OCI-LY7 (cell line): ENCODE measurements around the gene ZNF527. TPM values are rescaled to one million over a fixed set of nuclear protein-coding genes. Genes with fewer than 3 reads are reported as not detected.
"Not testable (repeated sequence)": the region's sequence is repeated elsewhere in the genome, so short reads cannot be mapped to it uniquely, and the experiment has no call there.

Source experiments
- BruUV-seq: library from RNA; stranded (reverse); fragments of 400-500 nt; replicated peaks from 2 replicates; lab custom pipeline; 2021; lab: Mats Ljungman, UMichigan
- CTCF ChIA-PET: fragments of 300-600 bp; sonication (Branson Sonifier 250); formaldehyde crosslinking; loops from one replicate; lab custom pipeline; 2022; ENCODE audit warnings: antibody characterized with exemption; ENCODE audit not compliant: unreplicated experiment; lab: Charles Lee
- POLR2A ChIA-PET: fragments of 300-600 bp; sonication (Branson Sonifier 250); formaldehyde crosslinking; loops from one replicate; lab custom pipeline; 2022; ENCODE audit warnings: antibody characterized with exemption; lab: Charles Lee
- DNase-seq: peaks from one replicate; pipeline ENCODE4 v3.0.0-alpha.2; 2015; ENCODE audit warnings: low spot score
- H2AFZ ChIP-seq: fragments of 200-600 bp; sonication (generic), shearing (Covaris generic); 2 replicates; pipeline ENCODE4 v1.6.1; 2014; ENCODE audit warnings: mild to moderate bottlenecking, antibody characterized with exemption, low read length, moderate library complexity
- H3K27ac ChIP-seq: fragments of 200-600 bp; sonication (generic); 2 replicates; pipeline ENCODE4 v1.5.1; 2014; ENCODE audit warnings: mixed run types, low read depth, mild to moderate bottlenecking, moderate library complexity, low read length, inconsistent platforms; ENCODE audit not compliant: poor library complexity, severe bottlenecking
- H3K36me3 ChIP-seq: fragments of 200-600 bp; sonication (generic); 2 replicates; pipeline ENCODE4 v1.6.1; 2014; ENCODE audit warnings: mild to moderate bottlenecking, antibody characterized with exemption, low read length, moderate library complexity, mixed read lengths; ENCODE audit not compliant: insufficient read depth
- H3K4me1 ChIP-seq: fragments of 200-600 bp; sonication (generic); 2 replicates; pipeline ENCODE4 v1.5.1; 2014; ENCODE audit warnings: mild to moderate bottlenecking, low read length; ENCODE audit not compliant: insufficient read depth, poor library complexity, severe bottlenecking
- H3K4me2 ChIP-seq: fragments of 200-600 bp; sonication (generic); 2 replicates; pipeline ENCODE4 v1.6.1; 2014; ENCODE audit warnings: mild to moderate bottlenecking, low read length
- H3K4me3 ChIP-seq: fragments of 200-600 bp; sonication (generic); 2 replicates; pipeline ENCODE4 v1.5.1; 2014; ENCODE audit warnings: mild to moderate bottlenecking, low read depth, low read length; ENCODE audit not compliant: poor library complexity, severe bottlenecking
- H3K79me2 ChIP-seq: fragments of 200-600 bp; sonication (generic); 2 replicates; pipeline ENCODE4 v1.6.1; 2016; ENCODE audit warnings: low read depth, mild to moderate bottlenecking, low read length, moderate library complexity, mixed read lengths; ENCODE audit not compliant: insufficient read depth
- H3K9me2 ChIP-seq: fragments of 200-600 bp; sonication (generic); 2 replicates; pipeline ENCODE4 v1.6.1; 2016; ENCODE audit warnings: mild to moderate bottlenecking, low read length, mixed read lengths; ENCODE audit not compliant: insufficient read depth
- H3K9me3 ChIP-seq: fragments of 200-600 bp; sonication (generic); 2 replicates; pipeline ENCODE4 v1.6.1; 2014; ENCODE audit warnings: mild to moderate bottlenecking, mixed run types, low read length, mixed read lengths
- H4K20me1 ChIP-seq: fragments of 200-600 bp; sonication (generic); 2 replicates; pipeline ENCODE4 v1.6.1; 2014; ENCODE audit warnings: mild to moderate bottlenecking, antibody characterized with exemption, low read length, moderate library complexity, mixed read lengths; ENCODE audit not compliant: insufficient read depth
- CTCF ChIP-seq: fragments of 200-600 bp; sonication (generic); conservative IDR thresholded peaks from 2 replicates; pipeline ENCODE4 v1.5.1; 2014; ENCODE audit warnings: mild to moderate bottlenecking, antibody characterized with exemption, low read length, moderate library complexity, mixed read lengths
- EZH2phosphoT487 ChIP-seq: fragments of 200-600 bp; sonication (generic); IDR thresholded peaks from 2 replicates; pipeline ENCODE4 v1.6.1; 2018; ENCODE audit warnings: low read depth, borderline replicate concordance, mild to moderate bottlenecking, mixed run types, antibody characterized with exemption, low read length, moderate library complexity, mixed read lengths
- intact Hi-C: fragments of 100-400 bp; cut with micrococcal nuclease; formaldehyde crosslinking; loops from one replicate; pipeline ENCODE4 v1.10.0; 2022; ENCODE audit not compliant: unreplicated experiment
- total RNA-seq, 2 experiments: library from RNA; depleted of rRNA in 1 of 2; stranded (reverse); fragments of >200 nt in 1 of 2; shearing (Covaris generic) in 1 of 2; gene quantifications; 2 replicates each; pipeline ENCODE4 v1.2.3, GENCODE V29; 2014 to 2022

The ZNF527 gene
- total RNA-seq, 2 experiments from 2014 or later = 5.4 to 9.2 TPM

- no peak overlapping the region for H3K4me3 ChIP-seq
- peaks cover 15% of the 10 kb centered on the region; the same call in 1 of the 2 replicates for H3K9me3 ChIP-seq
- intact Hi-C loops = no loop called here
- DNase-seq = no peak
- no peaks in the 10 kb centered on the region for H4K20me1 ChIP-seq
- no peaks in the 10 kb centered on the region for H3K79me2 ChIP-seq
- H3K4me2 ChIP-seq = no peak overlapping the region
- BruUV-seq = no TSS peak
- H3K27ac ChIP-seq = no peak overlapping the region
- no peak overlapping the region for H2AFZ ChIP-seq
- ChIA-PET CTCF (no interaction called here), POLR2A (no interaction called here)
- no peaks in the 10 kb centered on the region for H3K9me2 ChIP-seq
- no peaks in the 10 kb centered on the region for H3K36me3 ChIP-seq
- no peaks in the 10 kb centered on the region for H3K4me1 ChIP-seq
- no peak for TF ChIP-seq CTCF
- no peak for TF ChIP-seq EZH2phosphoT487
Measured at GRCh38 chr19:37401078-37401477, 30.2 kb downstream of the ZNF527 start.

DNA sequence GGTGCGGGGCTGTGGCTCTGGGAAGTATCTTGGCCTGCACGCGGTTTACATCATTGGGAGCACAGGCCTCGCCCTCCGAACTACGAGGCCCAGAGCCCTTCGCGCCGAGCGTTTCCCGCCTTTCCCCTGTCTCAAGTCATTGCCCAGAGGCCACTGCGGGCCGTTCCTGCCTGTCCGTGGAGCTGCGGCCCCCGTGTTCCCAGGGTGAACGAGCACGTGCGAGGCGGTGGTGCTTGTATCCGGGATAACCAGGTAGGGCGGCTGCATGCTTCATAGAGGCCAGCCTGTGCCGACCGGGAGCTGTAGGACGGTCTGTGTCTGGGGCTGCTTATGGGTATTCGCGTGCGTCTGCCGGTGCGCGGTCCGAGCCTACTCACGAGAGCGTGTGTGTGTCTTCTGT, 32.5 kb downstream of the ZNF527 start:
- CTCF ChIA-PET = no interaction called here
- Histone ChIP-seq H3K79me2 (no peaks in the 10 kb centered on the region), H3K9me2 (no peaks in the 10 kb centered on the region), H3K9me3 (peaks cover 20% of the 10 kb centered on the region; the same call in 1 of the 2 replicates), H2AFZ (no peak overlapping the region), H3K27ac (no peak overlapping the region), H3K4me2 (no peak overlapping the region), H3K4me3 (no peak overlapping the region), H3K4me1 (no peaks in the 10 kb centered on the region), H3K36me3 (no peaks in the 10 kb centered on the region), H4K20me1 (no peaks in the 10 kb centered on the region)
- TF ChIP-seq CTCF (no peak), EZH2phosphoT487 (no peak)
- no peak for DNase-seq
- intact Hi-C loops = no loop called here
- BruUV-seq = no TSS peak
- POLR2A ChIA-PET = no interaction called here

- H3K36me3 ChIP-seq, intact Hi-C loops, H3K27ac ChIP-seq, H3K79me2 ChIP-seq, H2AFZ ChIP-seq, H3K4me1 ChIP-seq, CTCF ChIA-PET, H3K4me3 ChIP-seq, H3K4me2 ChIP-seq, H3K9me2 ChIP-seq, DNase-seq, H4K20me1 ChIP-seq, BruUV-seq: not testable (repeated sequence)
- H3K9me3 ChIP-seq = peaks cover 41% of the 10 kb centered on the region; the same call in 1 of the 2 replicates
- POLR2A ChIA-PET = interaction anchor here (1.0 kb wide), 1 partner anchor 488 kb away, joined by 3 read pairs; no protein-coding TSS in a partner anchor
Measured at GRCh38 chr19:37406140-37406846, 35.4 kb downstream of the ZNF527 start.
